Neural cell (in vitro differentiated cells): ENCODE data around the gene SFT2D2.

Experiments used
- CTCF ChIP-seq: fragments of 450-650 bp; IDR thresholded peaks from 2 replicates; pipeline ENCODE4 v1.5.1; 2014; ENCODE audit warnings: antibody characterized with exemption, mild to moderate bottlenecking, moderate library complexity; ENCODE audit not compliant: poor library complexity, severe bottlenecking
- RAD21 ChIP-seq: fragments of 450-650 bp; conservative IDR thresholded peaks from 2 replicates; pipeline ENCODE4 v1.6.1; 2014; ENCODE audit warnings: antibody characterized with exemption, mild to moderate bottlenecking, moderate library complexity
- REST ChIP-seq: IDR thresholded peaks from 2 replicates; pipeline ENCODE4 v1.6.1; 2012; ENCODE audit warnings: borderline replicate concordance

GRCh38 chr1:168300626-168301025, 74.8 kb downstream of the SFT2D2 start:
- TF ChIP-seq RAD21, result no peak
- no peak for TF ChIP-seq CTCF
- no peak for TF ChIP-seq REST
